Tibial nerve (tissue), 4 donors: ENCODE results near the gene UBASH3A. TPM values are rescaled to one million over a fixed set of nuclear protein-coding genes. Genes with fewer than 3 reads are reported as not detected.

ENCODE experiments used
- DNase-seq, 2 donors: peaks; one replicate each; pipeline ENCODE4 v3.0.0-alpha.2; 2019; ENCODE audit warnings: low spot score in 2 of 2
- H3K27ac ChIP-seq, 4 donors: fragments of 200-600 bp; sonication (generic) in 3 of 4; one replicate each; pipeline ENCODE4 v1.5.1; 2017 to 2019; ENCODE audit warnings: mild to moderate bottlenecking in 1 of 4
- H3K27me3 ChIP-seq, 2 donors: fragments of 200-600 bp; sonication (generic) in 1 of 2; one replicate each; pipeline versions ENCODE4 v1.5.1 to v1.6.0; 2017 to 2019
- H3K36me3 ChIP-seq, 3 donors: fragments of 200-600 bp; sonication (generic); one replicate each; pipeline ENCODE4 v1.5.1; 2018 to 2019
- H3K4me1 ChIP-seq, 4 donors: fragments of 200-600 bp; sonication (generic) in 3 of 4; one replicate each; pipeline ENCODE4 v1.5.1; 2017 to 2019
- H3K4me3 ChIP-seq, 4 donors: fragments of 200-600 bp; sonication (generic) in 3 of 4; one replicate each; pipeline ENCODE4 v1.5.1; 2017 to 2019; ENCODE audit warnings: mild to moderate bottlenecking in 1 of 4, moderate library complexity in 1 of 4
- H3K9me3 ChIP-seq, 4 donors: fragments of 200-600 bp; sonication (generic) in 3 of 4; one replicate each; pipeline ENCODE4 v1.5.1; 2017 to 2019
- EP300 ChIP-seq, 2 donors: sonication (generic); formaldehyde crosslinking; IDR thresholded peaks; one replicate each; pipeline ENCODE4 v1.6.1; 2017; ENCODE audit warnings: antibody characterized with exemption in 2 of 2, mild to moderate bottlenecking in 1 of 2
- POLR2A ChIP-seq, 2 donors: fragments of 450-650 bp; IDR thresholded peaks; one replicate each; pipeline ENCODE4 v1.6.1; 2017; ENCODE audit warnings: antibody characterized with exemption in 2 of 2, mild to moderate bottlenecking in 2 of 2, moderate library complexity in 2 of 2
- WGBS, 2 donors: methylation state at CpG; one replicate each; pipeline ENCODE4 v1.1.5; 2018; 5-methylcytosine and 5-hydroxymethylcytosine counted together
- total RNA-seq, 4 donors: library from RNA; depleted of rRNA; stranded (reverse); fragments of >200 nt; gene quantifications; one replicate each; pipeline ENCODE4 v1.1.0, GENCODE V29; 2016
- TF ChIP-seq, protein P1 (sequence below), 5 experiments: fragments of 200-600 bp in 3 of 5; fragments of 450-650 bp in 2 of 5; sonication (generic) in 3 of 5; IDR thresholded peaks; one replicate each; pipeline ENCODE4 v1.5.1; 2016 to 2019; ENCODE audit warnings: antibody characterized with exemption in 5 of 5, mild to moderate bottlenecking in 3 of 5, moderate library complexity in 2 of 5

Gene UBASH3A
- total RNA-seq, 4 donors from 2014 or later, result 0.59 to 5.9 (median 0.90) TPM; not detected in 1

DNA sequence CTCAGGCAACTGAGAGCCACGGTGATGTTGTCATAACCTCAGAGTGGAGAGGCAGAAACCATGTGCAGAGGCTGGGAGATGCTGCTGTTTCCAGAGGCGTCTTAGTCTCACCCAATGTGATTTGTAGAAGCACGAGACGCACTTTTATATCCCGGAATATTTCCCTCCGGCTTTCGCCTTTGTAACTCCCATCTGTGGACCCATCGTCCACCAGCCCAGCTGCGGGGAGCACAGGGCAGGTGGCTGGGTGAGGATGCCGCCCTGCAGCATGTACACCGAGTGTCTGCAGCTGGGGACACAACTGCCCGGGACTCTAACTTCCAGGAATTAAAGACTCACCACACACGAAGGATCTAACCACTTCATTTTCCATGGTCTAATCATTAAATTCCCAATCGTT lies 43.5 kb downstream of the UBASH3A start:
- 79 to 83% methylated on average over 14 of the region's 14 CpGs for WGBS, 2 donors
- Histone ChIP-seq H3K4me3 (no peak overlapping the region), H3K27ac (no peak overlapping the region), H3K36me3 (no peaks in the 10 kb centered on the region), H3K9me3 (no peaks in the 10 kb centered on the region), H3K27me3 (no peaks in the 10 kb centered on the region), H3K4me1 (no peaks in the 10 kb centered on the region)
- no peak for TF ChIP-seq POLR2A (IDR thresholded peaks at IDR 0.05)
- TF ChIP-seq, protein P1, sequence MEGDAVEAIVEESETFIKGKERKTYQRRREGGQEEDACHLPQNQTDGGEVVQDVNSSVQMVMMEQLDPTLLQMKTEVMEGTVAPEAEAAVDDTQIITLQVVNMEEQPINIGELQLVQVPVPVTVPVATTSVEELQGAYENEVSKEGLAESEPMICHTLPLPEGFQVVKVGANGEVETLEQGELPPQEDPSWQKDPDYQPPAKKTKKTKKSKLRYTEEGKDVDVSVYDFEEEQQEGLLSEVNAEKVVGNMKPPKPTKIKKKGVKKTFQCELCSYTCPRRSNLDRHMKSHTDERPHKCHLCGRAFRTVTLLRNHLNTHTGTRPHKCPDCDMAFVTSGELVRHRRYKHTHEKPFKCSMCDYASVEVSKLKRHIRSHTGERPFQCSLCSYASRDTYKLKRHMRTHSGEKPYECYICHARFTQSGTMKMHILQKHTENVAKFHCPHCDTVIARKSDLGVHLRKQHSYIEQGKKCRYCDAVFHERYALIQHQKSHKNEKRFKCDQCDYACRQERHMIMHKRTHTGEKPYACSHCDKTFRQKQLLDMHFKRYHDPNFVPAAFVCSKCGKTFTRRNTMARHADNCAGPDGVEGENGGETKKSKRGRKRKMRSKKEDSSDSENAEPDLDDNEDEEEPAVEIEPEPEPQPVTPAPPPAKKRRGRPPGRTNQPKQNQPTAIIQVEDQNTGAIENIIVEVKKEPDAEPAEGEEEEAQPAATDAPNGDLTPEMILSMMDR (IDR thresholded peaks at IDR 0.05), result no peak
- no peak for TF ChIP-seq EP300 (IDR thresholded peaks at IDR 0.05)
- no peak for DNase-seq

DNA sequence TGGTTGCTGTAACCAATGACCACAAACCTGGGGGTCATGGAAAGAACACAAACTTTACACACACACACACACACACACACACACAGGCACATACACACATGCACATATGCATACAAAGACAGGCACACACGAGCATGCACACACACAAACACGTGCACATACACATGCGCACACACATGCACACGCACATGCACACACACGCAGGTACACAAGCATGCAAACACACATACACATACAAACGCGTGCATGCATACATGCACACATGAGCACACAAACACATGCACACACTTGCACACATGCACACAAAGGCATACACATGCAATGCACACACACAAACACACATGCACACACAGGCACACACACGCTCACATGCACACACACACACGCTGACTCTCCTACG lies 44.0 kb downstream of the UBASH3A start:
- no peaks in the 10 kb centered on the region for H3K27me3 ChIP-seq

DNA sequence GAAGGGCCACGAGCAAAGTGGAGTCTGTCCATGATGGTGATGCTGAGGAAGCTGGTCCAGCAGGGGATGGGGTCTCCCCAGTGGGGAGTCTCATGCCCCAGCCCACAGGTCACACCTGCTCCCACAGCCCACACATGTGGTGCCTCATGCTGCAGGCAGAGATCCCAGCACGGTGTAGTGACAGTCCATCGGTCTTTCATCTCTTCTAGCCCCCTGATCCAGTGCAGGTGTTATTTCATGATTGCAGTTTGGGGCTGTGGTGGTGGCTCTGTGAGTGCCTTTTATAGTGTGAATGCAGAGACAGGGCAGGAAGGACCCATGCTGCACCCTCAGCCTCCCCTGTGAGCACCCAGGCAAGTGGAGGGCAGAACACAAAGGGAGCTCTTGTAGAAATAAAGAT lies 45.0 kb downstream of the UBASH3A start:
- Histone ChIP-seq H3K36me3 (no peaks in the 10 kb centered on the region), H3K4me1 (peaks cover 0 to 5% (median 0%) of the 10 kb centered on the region in 4 donors), H3K27me3 (no peaks in the 10 kb centered on the region), H3K27ac (no peak overlapping the region), H3K9me3 (no peaks in the 10 kb centered on the region), H3K4me3 (no peak overlapping the region)
- WGBS, 2 donors, result 73 to 81% methylated on average over 3 of the region's 3 CpGs
- TF ChIP-seq, protein P1 (IDR thresholded peaks at IDR 0.05), result no peak
- no peak for TF ChIP-seq EP300 (IDR thresholded peaks at IDR 0.05)
- DNase-seq, result no peak

More for the DNA sequence above, 44.0 kb downstream of the UBASH3A start:
- Histone ChIP-seq H3K36me3 (no peaks in the 10 kb centered on the region), H3K4me3 (no peak overlapping the region), H3K9me3 (no peaks in the 10 kb centered on the region), H3K4me1 (no peaks in the 10 kb centered on the region), H3K27ac (no peak overlapping the region)
- DNase-seq, result no peak
- 87 to 90% methylated on average over 10 of the region's 10 CpGs for WGBS, 2 donors
- TF ChIP-seq POLR2A (IDR thresholded peaks at IDR 0.05) (no peak), EP300 (IDR thresholded peaks at IDR 0.05) (no peak)
- TF ChIP-seq, protein P1 (IDR thresholded peaks at IDR 0.05), result no peak

DNA sequence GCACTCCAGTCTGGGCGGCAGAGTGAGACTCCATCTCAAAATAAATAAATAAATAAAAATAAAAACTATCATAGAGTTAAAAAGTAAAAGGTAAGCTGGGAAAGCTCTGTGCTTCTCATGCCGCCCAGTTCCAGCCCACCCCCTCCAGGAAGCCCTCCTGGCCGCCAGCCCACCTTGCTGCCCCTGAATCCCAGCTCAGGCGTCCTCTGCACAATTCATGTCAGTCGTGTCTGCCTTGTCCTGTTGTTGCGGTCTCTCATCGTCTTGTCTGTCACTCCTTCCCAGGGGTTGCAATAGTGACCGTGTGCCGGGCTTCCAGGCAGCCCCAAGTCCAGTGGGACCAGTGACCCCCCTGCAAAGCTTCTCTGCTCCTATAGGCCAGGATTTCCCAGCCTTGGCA lies 48.2 kb downstream of the UBASH3A start:
- Histone ChIP-seq H3K4me1 (peaks cover 0 to 6% (median 0%) of the 10 kb centered on the region in 4 donors), H3K9me3 (no peaks in the 10 kb centered on the region), H3K27me3 (no peaks in the 10 kb centered on the region), H3K4me3 (no peak overlapping the region), H3K27ac (no peak overlapping the region), H3K36me3 (no peaks in the 10 kb centered on the region)
- no peak for DNase-seq
- no peak for TF ChIP-seq EP300 (IDR thresholded peaks at IDR 0.05)
- WGBS, 2 donors, result 92 to 94% methylated on average over 9 of the region's 9 CpGs

DNA sequence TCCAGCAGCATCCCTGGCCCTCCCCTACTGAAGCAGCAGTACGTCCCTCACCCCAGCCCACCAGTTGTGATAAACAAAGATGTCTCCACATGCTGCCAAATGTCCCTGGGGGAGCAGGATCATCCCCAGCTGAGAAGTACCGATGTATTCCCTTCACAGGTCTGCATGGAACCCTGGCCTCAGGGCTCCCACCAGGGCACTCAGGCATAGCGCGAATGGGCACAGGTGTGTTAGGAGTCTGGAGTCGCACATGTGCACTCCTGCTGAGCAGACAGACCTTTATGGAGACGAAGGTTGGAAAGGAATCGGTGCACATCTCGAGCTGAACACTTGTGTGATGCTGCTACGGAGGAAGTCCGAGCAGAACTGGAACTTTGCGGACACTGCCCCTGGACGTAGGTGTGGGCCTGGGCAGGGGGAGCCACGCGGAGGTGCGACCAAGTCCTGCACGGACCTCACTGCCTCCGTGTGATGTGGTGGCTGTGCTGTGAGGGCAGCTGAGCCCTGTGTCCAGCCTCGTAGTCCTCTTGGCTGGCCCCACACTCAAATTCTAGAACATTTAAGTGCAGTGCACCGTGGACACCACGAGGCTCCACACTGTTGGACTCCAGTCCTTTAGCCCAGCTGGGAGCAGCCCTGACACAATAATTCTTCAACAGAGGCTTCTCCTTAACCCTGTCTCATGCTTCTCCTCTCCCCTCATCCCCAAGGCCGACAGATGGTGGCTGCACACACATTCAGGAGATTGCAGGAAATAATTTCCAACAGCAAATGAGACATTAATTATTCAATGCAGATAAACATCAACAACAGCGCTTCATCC lies 48.9 kb downstream of the UBASH3A start:
- no peaks in the 10 kb centered on the region for H3K27me3 ChIP-seq
- no peaks in the 10 kb centered on the region for H3K36me3 ChIP-seq
- no peak for TF ChIP-seq POLR2A (IDR thresholded peaks at IDR 0.05)
- no peak for TF ChIP-seq EP300 (IDR thresholded peaks at IDR 0.05)
- TF ChIP-seq, protein P1 (IDR thresholded peaks at IDR 0.05), result no peak
- H3K27ac ChIP-seq, result no peak overlapping the region
- H3K4me3 ChIP-seq, result no peak overlapping the region
- no peaks in the 10 kb centered on the region for H3K9me3 ChIP-seq
- peaks cover 0 to 6% (median 0%) of the 10 kb centered on the region in 4 donors for H3K4me1 ChIP-seq
- no peak for DNase-seq
- 72 to 90% methylated on average over 21 to 22 of the region's 22 CpGs for WGBS, 2 donors
